Mucosa of rectum (tissue), 2 donors: ENCODE data around the gene TXLNG.
A peak's percentile ranks its signal among the peaks of the same experiment; 100 is the strongest.
"Not testable (repeated sequence)": the region's sequence is repeated elsewhere in the genome, so short reads cannot be mapped to it uniquely, and the experiment has no call there.

Source experiments
- H3K27ac ChIP-seq, 2 donors: one replicate each; pipeline ENCODE4 v1.7.0; 2013; ENCODE audit warnings: inconsistent platforms in 2 of 2, low read depth in 2 of 2, low read length in 2 of 2
- H3K27me3 ChIP-seq, 2 donors: one replicate each; pipeline ENCODE4 v1.7.0; 2013; ENCODE audit warnings: low read length in 2 of 2; ENCODE audit not compliant: control insufficient read depth in 2 of 2, insufficient read depth in 2 of 2
- H3K36me3 ChIP-seq, 2 donors: one replicate each; pipeline ENCODE4 v1.7.0; 2013; ENCODE audit warnings: low read length in 2 of 2; ENCODE audit not compliant: control insufficient read depth in 2 of 2, insufficient read depth in 2 of 2
- H3K4me1 ChIP-seq, 2 donors: one replicate each; pipeline ENCODE4 v1.7.0; 2013; ENCODE audit warnings: low read length in 2 of 2, mild to moderate bottlenecking in 1 of 2; ENCODE audit not compliant: control insufficient read depth in 2 of 2, insufficient read depth in 2 of 2
- H3K4me3 ChIP-seq, 2 donors: one replicate each; pipeline ENCODE4 v1.7.0; 2013; ENCODE audit warnings: low read length in 2 of 2
- H3K9ac ChIP-seq, 2 donors: one replicate each; pipeline ENCODE4 v1.7.0; 2013; ENCODE audit warnings: low read length in 2 of 2, low read depth in 1 of 2, mild to moderate bottlenecking in 1 of 2
- H3K9me3 ChIP-seq, 2 donors: one replicate each; pipeline ENCODE4 v1.7.0; 2013; ENCODE audit warnings: low read length in 2 of 2; ENCODE audit not compliant: control insufficient read depth in 2 of 2
- donor health status: healthy.
- donor health status: Normal muscosa, but diverticular disease.

The TXLNG gene

GRCh38 chrX:16851827-16852226 lies 65.6 kb downstream of the TXLNG start:
- peaks cover 3 to 5% of the 10 kb centered on the region in 2 donors for H3K27me3 ChIP-seq
- H3K27ac ChIP-seq = no peak overlapping the region
- peaks cover 8 to 16% of the 10 kb centered on the region in 2 donors for H3K36me3 ChIP-seq
- H3K9me3 ChIP-seq = no peaks in the 10 kb centered on the region
- no peaks in the 10 kb centered on the region for H3K4me1 ChIP-seq
- H3K4me3 ChIP-seq = no peak overlapping the region
- no peak overlapping the region for H3K9ac ChIP-seq

GRCh38 chrX:16852617-16853179 lies 66.4 kb downstream of the TXLNG start:
- Histone ChIP-seq H3K27me3 (peaks cover 3 to 5% of the 10 kb centered on the region in 2 donors), H3K9ac (no peak overlapping the region), H3K4me3 (no peak overlapping the region), H3K9me3 (no peaks in the 10 kb centered on the region), H3K36me3 (peaks cover 8 to 16% of the 10 kb centered on the region in 2 donors), H3K4me1 (no peaks in the 10 kb centered on the region), H3K27ac (no peak overlapping the region)

DNA sequence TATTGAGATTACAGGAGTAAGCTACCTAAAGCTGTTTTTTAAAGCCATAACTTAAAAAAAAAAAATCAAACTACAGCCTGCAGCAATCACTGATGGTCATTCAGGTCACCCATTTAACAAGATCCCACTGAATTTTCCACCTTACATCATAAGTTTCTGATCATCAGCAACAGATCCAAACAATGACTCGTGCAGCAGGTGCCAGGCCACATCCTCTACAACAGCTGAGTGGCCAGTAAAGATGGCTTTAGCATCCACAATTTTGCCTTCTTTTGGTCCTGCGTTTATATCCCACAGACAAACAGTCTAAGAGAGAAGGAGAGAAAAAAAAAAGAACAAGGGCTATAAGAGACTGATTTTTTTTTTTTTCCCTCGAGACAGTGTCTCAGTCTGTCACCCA lies 67.3 kb downstream of the TXLNG start:
- peaks cover 8 to 11% of the 10 kb centered on the region in 2 donors for H3K36me3 ChIP-seq
- H3K4me3 ChIP-seq = no peak overlapping the region
- H3K4me1 ChIP-seq = no peaks in the 10 kb centered on the region
- H3K9ac ChIP-seq = no peak overlapping the region
- peaks cover 3 to 5% of the 10 kb centered on the region in 2 donors for H3K27me3 ChIP-seq
- no peak overlapping the region for H3K27ac ChIP-seq
- no peaks in the 10 kb centered on the region for H3K9me3 ChIP-seq

DNA sequence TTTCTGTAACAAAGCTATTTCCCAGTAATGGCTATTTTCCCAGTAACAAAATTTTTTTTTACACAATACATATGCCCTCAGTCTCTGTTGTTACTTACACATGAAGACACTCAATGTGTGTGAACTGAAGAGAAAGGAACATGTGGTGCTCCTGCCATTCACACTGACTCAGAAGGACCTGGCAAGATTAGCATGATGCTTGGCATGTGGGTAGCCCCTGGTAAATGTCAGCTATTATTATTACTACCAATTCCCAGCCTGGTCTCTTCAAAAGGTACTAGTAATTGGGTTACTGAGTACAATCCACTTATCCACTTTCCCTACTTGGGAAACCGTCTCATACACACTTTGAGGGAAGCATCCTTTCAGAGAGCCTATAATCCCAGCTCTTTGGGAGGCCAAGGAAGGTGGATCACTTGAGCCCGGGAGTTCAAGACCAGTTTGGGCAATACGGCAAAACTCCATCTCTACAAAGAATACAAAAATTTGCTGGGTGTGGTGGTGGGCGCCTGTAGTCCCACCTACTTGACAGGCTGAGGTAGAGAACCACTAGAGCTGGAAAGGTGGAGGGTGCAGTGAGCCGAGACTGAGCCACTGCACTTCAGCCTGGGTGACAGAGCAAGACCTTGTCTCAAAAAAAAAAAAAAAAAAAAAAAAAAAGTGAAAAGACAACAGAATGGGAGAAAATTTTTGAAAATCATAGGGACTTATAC lies 69.3 kb downstream of the TXLNG start:
- Histone ChIP-seq H3K9ac (no peak overlapping the region), H3K27me3 (peaks cover 5 to 12% of the 10 kb centered on the region in 2 donors), H3K4me1 (no peaks in the 10 kb centered on the region), H3K9me3 (no peaks in the 10 kb centered on the region), H3K4me3 (no peak overlapping the region), H3K27ac (no peak overlapping the region), H3K36me3 (peaks cover 9 to 10% of the 10 kb centered on the region in 2 donors)

- not testable (repeated sequence) for H3K27ac ChIP-seq, H3K4me3 ChIP-seq, H3K9ac ChIP-seq, H3K4me1 ChIP-seq, H3K9me3 ChIP-seq
- Histone ChIP-seq H3K27me3 (peaks cover 5 to 12% of the 10 kb centered on the region in 2 donors), H3K36me3 (peaks cover 9 to 10% of the 10 kb centered on the region in 2 donors)
Measured at GRCh38 chrX:16856076-16856404, 69.8 kb downstream of the TXLNG start.

DNA sequence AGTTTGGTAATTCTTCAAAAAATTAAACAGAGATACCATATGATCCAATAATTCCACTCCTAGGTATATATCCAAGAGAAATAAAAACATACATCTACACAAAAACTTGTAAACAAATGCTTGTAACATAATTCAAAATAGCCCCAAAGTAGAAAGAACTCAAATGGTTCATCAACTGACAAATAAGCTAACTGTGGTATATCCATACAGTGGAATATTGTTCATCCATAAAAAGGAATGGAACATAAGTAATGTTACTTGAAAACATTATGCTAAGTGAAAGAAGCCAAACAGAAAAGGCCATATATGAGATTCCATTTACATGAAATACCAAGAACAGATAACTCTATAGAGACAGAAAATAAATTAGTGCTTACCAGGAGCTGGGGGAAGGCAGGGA lies 70.5 kb downstream of the TXLNG start:
- H3K36me3 ChIP-seq = peaks cover 10 to 12% of the 10 kb centered on the region in 2 donors

DNA sequence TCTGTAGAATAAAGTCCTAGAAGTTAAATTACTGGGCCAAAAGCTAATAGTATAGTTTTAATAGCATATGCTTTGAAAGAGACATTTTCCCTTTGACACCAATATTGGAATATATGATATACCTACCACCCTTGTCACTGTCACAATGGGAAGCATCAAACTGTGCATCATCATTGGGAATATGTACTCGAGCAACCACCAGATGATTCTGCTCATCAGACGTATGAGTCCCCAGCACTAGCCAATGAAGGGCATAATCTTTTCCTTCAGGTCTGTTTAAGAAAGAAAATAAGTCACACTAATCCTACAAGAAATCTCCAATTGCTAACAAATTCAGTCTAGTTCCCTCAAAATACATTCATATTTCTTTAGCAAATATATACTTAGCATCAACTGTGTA lies 76.6 kb downstream of the TXLNG start:
- no peak overlapping the region for H3K27ac ChIP-seq
- no peaks in the 10 kb centered on the region for H3K4me1 ChIP-seq
- H3K36me3 ChIP-seq = peaks cover 6 to 9% of the 10 kb centered on the region in 2 donors
- no peak overlapping the region for H3K9ac ChIP-seq
- H3K9me3 ChIP-seq = no peaks in the 10 kb centered on the region
- H3K4me3 ChIP-seq = no peak overlapping the region
- peaks cover 2 to 17% of the 10 kb centered on the region in 2 donors for H3K27me3 ChIP-seq

More for the DNA sequence above, 70.5 kb downstream of the TXLNG start:
- H3K27ac ChIP-seq = no peak overlapping the region
- no peaks in the 10 kb centered on the region for H3K4me1 ChIP-seq
- H3K9me3 ChIP-seq = no peaks in the 10 kb centered on the region
- no peak overlapping the region for H3K4me3 ChIP-seq
- H3K9ac ChIP-seq = no peak overlapping the region
- H3K27me3 ChIP-seq = peaks cover 5 to 12% of the 10 kb centered on the region in 2 donors

GRCh38 chrX:16867947-16868346 lies 81.7 kb downstream of the TXLNG start:
- Histone ChIP-seq H3K4me1 (peaks cover 0 to 7% of the 10 kb centered on the region in 2 donors), H3K4me3 (no peak overlapping the region), H3K36me3 (no peaks in the 10 kb centered on the region), H3K9me3 (no peaks in the 10 kb centered on the region), H3K27me3 (peaks cover 2 to 5% of the 10 kb centered on the region in 2 donors), H3K27ac (no peak overlapping the region), H3K9ac (no peak overlapping the region)

DNA sequence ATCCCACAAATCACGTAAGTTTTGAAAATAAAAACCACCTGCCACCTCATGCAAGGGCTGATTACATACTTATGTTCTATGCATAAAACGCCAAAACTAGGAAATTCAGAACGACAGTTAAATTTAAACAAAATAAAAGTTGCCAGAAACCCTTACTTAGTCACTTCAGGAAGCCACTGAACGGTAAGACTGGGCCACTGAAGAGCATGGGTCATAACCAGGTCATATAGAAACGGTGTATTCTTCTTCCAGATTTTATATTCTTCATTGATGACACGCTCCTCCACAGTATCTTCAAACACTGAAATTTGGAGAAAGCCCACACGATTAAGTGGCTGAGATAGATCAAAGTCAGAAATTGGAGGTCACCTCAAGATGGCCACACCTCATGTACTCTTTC lies 82.7 kb downstream of the TXLNG start:
- no peaks in the 10 kb centered on the region for H3K9me3 ChIP-seq
- H3K27me3 ChIP-seq = peaks cover 2 to 5% of the 10 kb centered on the region in 2 donors
- peaks cover 0 to 7% of the 10 kb centered on the region in 2 donors for H3K4me1 ChIP-seq
- H3K4me3 ChIP-seq = peak overlapping the region; percentile 76 to 82
- H3K36me3 ChIP-seq = no peaks in the 10 kb centered on the region
- peak overlapping the region in 1 of 2 donors; percentile 88 for H3K27ac ChIP-seq
- H3K9ac ChIP-seq = peak overlapping the region in 1 of 2 donors; percentile 54

DNA sequence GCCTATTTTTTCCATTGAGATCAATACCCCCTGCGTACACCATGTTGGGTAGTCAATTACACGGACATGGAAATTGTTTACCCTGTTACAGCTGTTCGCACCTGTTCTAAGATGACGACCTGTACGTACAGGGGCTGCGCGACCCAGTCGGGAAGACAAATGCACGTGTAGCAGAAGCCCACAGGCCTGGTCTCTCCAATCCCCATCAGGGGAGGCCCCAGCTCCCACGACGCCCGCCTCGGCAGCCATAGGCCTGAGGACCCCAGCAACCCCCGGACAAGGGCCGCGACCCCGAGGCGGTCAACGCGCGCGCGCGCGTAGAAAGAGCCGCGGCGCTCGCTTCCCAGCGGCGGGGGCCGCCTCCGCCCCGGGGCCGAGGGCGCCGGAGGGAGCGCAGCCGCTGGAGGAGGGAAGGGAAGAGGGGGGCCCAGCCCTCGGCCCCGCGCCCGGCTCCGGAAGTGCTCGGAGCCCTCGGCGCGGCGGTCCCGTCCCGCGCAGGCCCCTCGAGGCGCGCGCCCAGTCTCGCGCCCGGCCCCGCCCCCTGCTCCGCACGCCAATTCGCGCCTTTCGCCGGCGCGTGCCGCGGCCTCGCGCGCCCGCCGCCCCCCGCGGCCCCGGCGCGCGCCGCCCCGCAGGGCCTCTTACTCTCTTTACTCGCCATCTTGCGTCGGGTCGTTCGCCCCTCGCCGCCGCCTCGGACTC lies 83.3 kb downstream of the TXLNG start:
- peak overlapping the region; percentile 76 to 82 for H3K4me3 ChIP-seq
- H3K9me3 ChIP-seq = no peaks in the 10 kb centered on the region
- no peaks in the 10 kb centered on the region for H3K36me3 ChIP-seq
- peaks cover 2 to 5% of the 10 kb centered on the region in 2 donors for H3K27me3 ChIP-seq
- peak overlapping the region; percentile 72 to 76 for H3K9ac ChIP-seq
- peak overlapping the region; percentile 88 to 92 for H3K27ac ChIP-seq
- H3K4me1 ChIP-seq = peaks cover 0 to 7% of the 10 kb centered on the region in 2 donors
